Coronary artery (tissue), 2 donors: Measurements from ENCODE around the gene RGS6.

Experiments
- DNase-seq: peaks from one replicate; pipeline ENCODE4 v3.0.0-alpha.2; 2017; ENCODE audit warnings: low spot score
- H3K27ac ChIP-seq, 2 donors: fragments of 200-600 bp; sonication (generic); one replicate each; pipeline ENCODE4 v1.5.1; 2016 to 2019
- H3K4me3 ChIP-seq: fragments of 200-600 bp; sonication (generic); 2 replicates; pipeline ENCODE4 v1.5.1; 2016; ENCODE audit warnings: mild to moderate bottlenecking, moderate library complexity
- TF ChIP-seq, protein P1 (sequence below): fragments of 200-600 bp; sonication (generic); IDR thresholded peaks from one replicate; pipeline ENCODE4 v1.5.1; 2019; ENCODE audit warnings: antibody characterized with exemption

The RGS6 gene

DNA sequence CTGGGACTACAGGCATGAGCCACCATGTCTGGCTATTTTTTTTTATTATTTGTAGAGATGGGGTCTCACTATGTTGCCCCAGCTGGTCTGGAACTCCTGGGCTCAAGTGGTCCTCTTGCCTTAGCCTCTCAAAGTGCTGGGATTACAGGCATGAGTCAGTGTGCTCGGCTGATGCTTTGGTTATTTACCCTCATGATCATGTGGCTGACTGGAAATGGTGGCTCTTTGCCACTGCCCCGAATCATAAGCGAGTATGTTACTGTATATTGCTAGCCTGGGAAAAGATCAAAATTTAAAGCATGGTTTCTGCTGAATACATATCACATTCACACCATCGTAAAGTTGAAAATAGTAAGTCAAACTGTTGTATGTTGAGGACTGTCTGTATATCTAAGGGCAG is 101.1 kb downstream of the RGS6 start:
- no peak for DNase-seq
- TF ChIP-seq, protein P1, sequence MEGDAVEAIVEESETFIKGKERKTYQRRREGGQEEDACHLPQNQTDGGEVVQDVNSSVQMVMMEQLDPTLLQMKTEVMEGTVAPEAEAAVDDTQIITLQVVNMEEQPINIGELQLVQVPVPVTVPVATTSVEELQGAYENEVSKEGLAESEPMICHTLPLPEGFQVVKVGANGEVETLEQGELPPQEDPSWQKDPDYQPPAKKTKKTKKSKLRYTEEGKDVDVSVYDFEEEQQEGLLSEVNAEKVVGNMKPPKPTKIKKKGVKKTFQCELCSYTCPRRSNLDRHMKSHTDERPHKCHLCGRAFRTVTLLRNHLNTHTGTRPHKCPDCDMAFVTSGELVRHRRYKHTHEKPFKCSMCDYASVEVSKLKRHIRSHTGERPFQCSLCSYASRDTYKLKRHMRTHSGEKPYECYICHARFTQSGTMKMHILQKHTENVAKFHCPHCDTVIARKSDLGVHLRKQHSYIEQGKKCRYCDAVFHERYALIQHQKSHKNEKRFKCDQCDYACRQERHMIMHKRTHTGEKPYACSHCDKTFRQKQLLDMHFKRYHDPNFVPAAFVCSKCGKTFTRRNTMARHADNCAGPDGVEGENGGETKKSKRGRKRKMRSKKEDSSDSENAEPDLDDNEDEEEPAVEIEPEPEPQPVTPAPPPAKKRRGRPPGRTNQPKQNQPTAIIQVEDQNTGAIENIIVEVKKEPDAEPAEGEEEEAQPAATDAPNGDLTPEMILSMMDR, result no peak
- Histone ChIP-seq H3K4me3 (no peak overlapping the region), H3K27ac (no peak overlapping the region)

GRCh38 chr14:72040528-72040927 is 108.3 kb downstream of the RGS6 start:
- no peak overlapping the region for H3K27ac ChIP-seq
- DNase-seq, result no peak
- no peak overlapping the region for H3K4me3 ChIP-seq
- TF ChIP-seq, protein P1, result no peak

DNA sequence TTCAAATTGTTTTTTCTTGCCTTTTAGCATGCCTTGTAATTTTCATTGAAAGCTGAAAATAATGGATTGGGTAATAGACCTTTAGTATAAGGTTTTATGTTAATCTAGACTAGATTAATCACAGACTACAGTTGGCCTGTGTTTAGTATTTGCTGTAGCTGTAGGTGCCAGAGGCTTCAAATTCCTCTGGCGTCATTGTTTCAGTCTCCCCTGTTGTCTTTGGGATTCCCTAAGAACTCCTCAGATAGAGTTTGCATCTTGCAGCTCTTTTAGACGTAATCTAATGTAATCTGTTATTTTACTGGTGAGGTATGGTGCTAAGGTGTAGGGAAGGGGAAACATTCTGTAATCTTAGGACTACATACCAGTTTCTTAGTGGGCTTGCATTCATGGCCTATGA is 113.0 kb downstream of the RGS6 start:
- TF ChIP-seq, protein P1, result no peak
- DNase-seq, result no peak
- Histone ChIP-seq H3K4me3 (no peak overlapping the region), H3K27ac (no peak overlapping the region)

- TF ChIP-seq, protein P1, result no peak
- Histone ChIP-seq H3K27ac (no peak overlapping the region), H3K4me3 (no peak overlapping the region)
- no peak for DNase-seq
Observed at GRCh38 chr14:72045885-72046284, 113.7 kb downstream of the RGS6 start.

GRCh38 chr14:72049462-72049861 is 117.2 kb downstream of the RGS6 start:
- H3K27ac ChIP-seq, result no peak overlapping the region
- no peak for DNase-seq
- TF ChIP-seq, protein P1, result no peak
- no peak overlapping the region for H3K4me3 ChIP-seq

DNA sequence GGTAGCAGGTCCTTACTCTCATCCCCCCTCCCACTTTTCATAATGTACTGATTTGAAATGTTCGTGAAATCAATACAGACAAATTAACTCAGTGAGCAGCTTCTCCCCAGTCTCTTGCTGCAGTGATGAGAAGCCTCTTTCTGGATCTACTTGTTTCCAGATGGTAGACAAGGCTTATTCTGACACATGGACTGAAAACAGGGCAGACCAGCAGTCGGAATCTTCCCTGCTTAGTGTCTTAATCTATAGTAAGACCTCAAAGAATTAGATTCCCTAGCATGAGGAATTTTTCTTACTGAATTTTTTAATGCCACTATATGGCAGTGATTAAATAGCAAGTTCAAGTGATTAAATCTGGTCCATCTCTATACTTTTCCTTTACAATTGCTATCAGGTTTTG is 120.1 kb downstream of the RGS6 start:
- no peak overlapping the region for H3K4me3 ChIP-seq
- no peak overlapping the region for H3K27ac ChIP-seq
- DNase-seq, result no peak
- TF ChIP-seq, protein P1, result no peak

DNA sequence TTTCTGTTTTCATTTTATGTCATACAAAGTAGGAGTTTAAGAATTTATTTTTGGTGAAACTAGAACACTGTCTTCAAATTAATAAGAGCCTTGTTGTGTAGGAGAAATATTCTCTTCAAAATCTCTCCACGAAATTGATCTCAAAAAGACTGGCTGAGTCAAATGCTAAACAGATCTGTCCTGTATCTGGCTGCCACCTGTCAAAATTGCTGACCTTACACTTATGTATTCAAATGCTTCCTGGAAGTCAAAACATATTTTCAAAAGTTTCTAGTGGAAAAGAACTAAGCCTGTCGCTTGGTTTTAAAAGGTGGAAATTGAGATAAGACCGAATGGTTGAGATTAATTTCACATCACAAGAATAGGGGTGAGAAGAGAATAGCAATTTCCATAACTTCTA is 121.4 kb downstream of the RGS6 start:
- TF ChIP-seq, protein P1, result no peak
- no peak for DNase-seq
- H3K27ac ChIP-seq, result no peak overlapping the region
- H3K4me3 ChIP-seq, result no peak overlapping the region
